ENCODE results near the gene CAMK1D.

Gene CAMK1D

DNA sequence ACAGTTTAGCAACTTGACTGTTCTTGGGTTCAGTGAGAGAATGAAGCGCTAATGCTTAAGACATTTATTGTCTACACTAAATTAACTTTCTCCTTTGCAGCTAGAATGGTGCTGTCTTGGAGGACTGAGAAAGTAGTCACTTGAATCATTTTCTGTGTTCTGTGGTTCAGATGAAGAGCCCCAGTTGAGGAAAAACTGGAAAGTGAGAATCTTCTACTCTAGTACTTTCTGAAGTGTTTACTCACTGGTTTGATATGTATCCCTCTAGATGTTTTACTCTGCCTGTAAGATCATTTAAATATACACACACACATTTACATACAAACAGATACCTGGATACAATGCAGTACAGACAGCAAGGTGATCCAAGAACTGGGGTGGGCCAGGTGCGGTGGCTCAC is 308.1 kb downstream of the CAMK1D start:
- no peak overlapping the region for H3K27ac ChIP-seq (ENCODE audit: low read depth, low read length)
- H3K4ac ChIP-seq (ENCODE audit: low read depth, low read length), result no peak overlapping the region
- H3K4me2 ChIP-seq (ENCODE audit: low read length), result no peak overlapping the region
- no peaks in the 10 kb centered on the region for H3K36me3 ChIP-seq (ENCODE audit: control insufficient read depth, insufficient read depth, low read length)
- no CpG with 5 or more reads among the region's 2 CpGs for WGBS (ENCODE audit: extremely low coverage, insufficient coverage, low lambda C conversion rate)
- no peak overlapping the region for H4K8ac ChIP-seq (ENCODE audit: low read depth, low read length)
- H3K4me3 ChIP-seq (ENCODE audit: low read length), result no peak overlapping the region
- DNase-seq, result no peak
- no peak overlapping the region for H2BK120ac ChIP-seq (ENCODE audit: low read depth, low read length)
- H3K27me3 ChIP-seq (ENCODE audit: insufficient read depth, low read length, poor library complexity), result no peaks in the 10 kb centered on the region
- no peak overlapping the region for H3K23ac ChIP-seq (ENCODE audit: low read length)
- H3K79me2 ChIP-seq (ENCODE audit: control insufficient read depth, insufficient read depth, low read length), result no peaks in the 10 kb centered on the region
- H3K9ac ChIP-seq (ENCODE audit: low read length), result no peak overlapping the region
- no peak overlapping the region for H4K5ac ChIP-seq (ENCODE audit: low read length)
- no peaks in the 10 kb centered on the region for H3K4me1 ChIP-seq (ENCODE audit: control insufficient read depth, low read depth, low read length)
- no peak overlapping the region for H2BK5ac ChIP-seq (ENCODE audit: low read length)
- no peak overlapping the region for H3K56ac ChIP-seq (ENCODE audit: low read length)
- no peaks in the 10 kb centered on the region for H3K79me1 ChIP-seq (ENCODE audit: low read length)
- no peak overlapping the region for H2AK5ac ChIP-seq (ENCODE audit: low read length)
- no peak overlapping the region for H3K18ac ChIP-seq (ENCODE audit: low read length)
- no peak overlapping the region for H2BK15ac ChIP-seq (replicated peaks; ENCODE audit: low read depth)

- no peak overlapping the region for H4K8ac ChIP-seq (ENCODE audit: low read depth, low read length)
- H3K4me1 ChIP-seq (ENCODE audit: control insufficient read depth, low read depth, low read length), result no peaks in the 10 kb centered on the region
- H3K4me3 ChIP-seq (ENCODE audit: low read length), result no peak overlapping the region
- no peak overlapping the region for H3K4me2 ChIP-seq (ENCODE audit: low read length)
- H3K56ac ChIP-seq (ENCODE audit: low read length), result no peak overlapping the region
- H3K23ac ChIP-seq (ENCODE audit: low read length), result no peak overlapping the region
- no peaks in the 10 kb centered on the region for H3K36me3 ChIP-seq (ENCODE audit: control insufficient read depth, insufficient read depth, low read length)
- no peak for DNase-seq
- no peaks in the 10 kb centered on the region for H3K79me2 ChIP-seq (ENCODE audit: control insufficient read depth, insufficient read depth, low read length)
- H2BK15ac ChIP-seq (replicated peaks; ENCODE audit: low read depth), result no peak overlapping the region
- no peak overlapping the region for H4K5ac ChIP-seq (ENCODE audit: low read length)
- H3K4ac ChIP-seq (ENCODE audit: low read depth, low read length), result no peak overlapping the region
- no peak overlapping the region for H2BK120ac ChIP-seq (ENCODE audit: low read depth, low read length)
- no CpG with 5 or more reads among the region's 6 CpGs for WGBS (ENCODE audit: extremely low coverage, insufficient coverage, low lambda C conversion rate)
- H3K27me3 ChIP-seq (ENCODE audit: insufficient read depth, low read length, poor library complexity), result no peaks in the 10 kb centered on the region
- no peak overlapping the region for H3K18ac ChIP-seq (ENCODE audit: low read length)
- H3K9ac ChIP-seq (ENCODE audit: low read length), result no peak overlapping the region
- no peak overlapping the region for H2AK5ac ChIP-seq (ENCODE audit: low read length)
- no peaks in the 10 kb centered on the region for H3K79me1 ChIP-seq (ENCODE audit: low read length)
- no peak overlapping the region for H3K27ac ChIP-seq (ENCODE audit: low read depth, low read length)
- H2BK5ac ChIP-seq (ENCODE audit: low read length), result no peak overlapping the region
Measured at GRCh38 chr10:12658526-12658925, 309.2 kb downstream of the CAMK1D start.

GRCh38 chr10:12659706-12660105 is 310.4 kb downstream of the CAMK1D start:
- no peak overlapping the region for H3K23ac ChIP-seq (ENCODE audit: low read length)
- no peaks in the 10 kb centered on the region for H3K36me3 ChIP-seq (ENCODE audit: control insufficient read depth, insufficient read depth, low read length)
- no peaks in the 10 kb centered on the region for H3K27me3 ChIP-seq (ENCODE audit: insufficient read depth, low read length, poor library complexity)
- no peaks in the 10 kb centered on the region for H3K4me1 ChIP-seq (ENCODE audit: control insufficient read depth, low read depth, low read length)
- no peak overlapping the region for H4K8ac ChIP-seq (ENCODE audit: low read depth, low read length)
- no peak overlapping the region for H3K4ac ChIP-seq (ENCODE audit: low read depth, low read length)
- no peak overlapping the region for H3K9ac ChIP-seq (ENCODE audit: low read length)
- no peak overlapping the region for H2AK5ac ChIP-seq (ENCODE audit: low read length)
- H3K18ac ChIP-seq (ENCODE audit: low read length), result no peak overlapping the region
- H3K56ac ChIP-seq (ENCODE audit: low read length), result no peak overlapping the region
- DNase-seq, result no peak
- no peaks in the 10 kb centered on the region for H3K79me2 ChIP-seq (ENCODE audit: control insufficient read depth, insufficient read depth, low read length)
- H4K5ac ChIP-seq (ENCODE audit: low read length), result no peak overlapping the region
- H3K4me2 ChIP-seq (ENCODE audit: low read length), result no peak overlapping the region
- H3K4me3 ChIP-seq (ENCODE audit: low read length), result no peak overlapping the region
- no peak overlapping the region for H2BK5ac ChIP-seq (ENCODE audit: low read length)
- no peak overlapping the region for H2BK15ac ChIP-seq (replicated peaks; ENCODE audit: low read depth)
- no peak overlapping the region for H3K27ac ChIP-seq (ENCODE audit: low read depth, low read length)
- no peak overlapping the region for H2BK120ac ChIP-seq (ENCODE audit: low read depth, low read length)
- no CpG with 5 or more reads among the region's 11 CpGs for WGBS (ENCODE audit: extremely low coverage, insufficient coverage, low lambda C conversion rate)
- H3K79me1 ChIP-seq (ENCODE audit: low read length), result no peaks in the 10 kb centered on the region

- no peak for DNase-seq
- H3K36me3 ChIP-seq (ENCODE audit: control insufficient read depth, insufficient read depth, low read length), result no peaks in the 10 kb centered on the region
- no peaks in the 10 kb centered on the region for H3K27me3 ChIP-seq (ENCODE audit: insufficient read depth, low read length, poor library complexity)
- WGBS (ENCODE audit: extremely low coverage, insufficient coverage, low lambda C conversion rate), result no CpG with 5 or more reads among the region's 3 CpGs
- H3K79me2 ChIP-seq (ENCODE audit: control insufficient read depth, insufficient read depth, low read length), result no peaks in the 10 kb centered on the region
- H3K18ac ChIP-seq (ENCODE audit: low read length), result no peak overlapping the region
- H3K4ac ChIP-seq (ENCODE audit: low read depth, low read length), result no peak overlapping the region
- H3K27ac ChIP-seq (ENCODE audit: low read depth, low read length), result no peak overlapping the region
- no peaks in the 10 kb centered on the region for H3K4me1 ChIP-seq (ENCODE audit: control insufficient read depth, low read depth, low read length)
- no peak overlapping the region for H3K4me3 ChIP-seq (ENCODE audit: low read length)
- H3K23ac ChIP-seq (ENCODE audit: low read length), result no peak overlapping the region
- no peak overlapping the region for H3K4me2 ChIP-seq (ENCODE audit: low read length)
- no peak overlapping the region for H3K9ac ChIP-seq (ENCODE audit: low read length)
- H2AK5ac ChIP-seq (ENCODE audit: low read length), result no peak overlapping the region
- no peak overlapping the region for H2BK15ac ChIP-seq (replicated peaks; ENCODE audit: low read depth)
- H3K79me1 ChIP-seq (ENCODE audit: low read length), result no peaks in the 10 kb centered on the region
- H4K5ac ChIP-seq (ENCODE audit: low read length), result no peak overlapping the region
- no peak overlapping the region for H2BK120ac ChIP-seq (ENCODE audit: low read depth, low read length)
- no peak overlapping the region for H4K8ac ChIP-seq (ENCODE audit: low read depth, low read length)
- no peak overlapping the region for H3K56ac ChIP-seq (ENCODE audit: low read length)
- no peak overlapping the region for H2BK5ac ChIP-seq (ENCODE audit: low read length)
Measured at GRCh38 chr10:12660812-12661211, 311.5 kb downstream of the CAMK1D start.

DNA sequence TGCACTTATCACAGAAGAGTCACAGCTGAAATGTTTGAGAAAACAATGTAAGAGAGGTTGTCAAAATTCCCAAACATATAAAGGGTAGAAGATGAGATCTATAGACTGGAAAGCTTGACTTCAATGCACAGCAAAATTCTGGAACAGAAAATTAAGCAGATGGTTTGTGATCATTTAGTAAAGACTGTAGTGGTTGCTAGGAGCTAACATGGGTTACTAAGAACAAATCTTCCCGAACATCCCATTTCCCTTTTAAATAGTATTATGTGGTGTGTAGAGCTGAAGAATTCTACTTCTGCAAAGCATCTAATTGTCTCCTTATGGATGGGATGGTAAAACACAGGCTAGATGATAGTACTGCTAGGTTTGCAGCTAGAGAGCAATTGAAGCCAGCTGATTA is 312.3 kb downstream of the CAMK1D start:
- WGBS (ENCODE audit: extremely low coverage, insufficient coverage, low lambda C conversion rate), result no CpG with 5 or more reads among the region's 1 CpG
- H3K36me3 ChIP-seq (ENCODE audit: control insufficient read depth, insufficient read depth, low read length), result no peaks in the 10 kb centered on the region
- H3K79me2 ChIP-seq (ENCODE audit: control insufficient read depth, insufficient read depth, low read length), result no peaks in the 10 kb centered on the region
- H2AK5ac ChIP-seq (ENCODE audit: low read length), result no peak overlapping the region
- H3K9ac ChIP-seq (ENCODE audit: low read length), result no peak overlapping the region
- no peak overlapping the region for H4K5ac ChIP-seq (ENCODE audit: low read length)
- no peak overlapping the region for H2BK5ac ChIP-seq (ENCODE audit: low read length)
- no peak overlapping the region for H3K23ac ChIP-seq (ENCODE audit: low read length)
- no peaks in the 10 kb centered on the region for H3K4me1 ChIP-seq (ENCODE audit: control insufficient read depth, low read depth, low read length)
- no peak for DNase-seq
- H3K56ac ChIP-seq (ENCODE audit: low read length), result no peak overlapping the region
- H3K4ac ChIP-seq (ENCODE audit: low read depth, low read length), result no peak overlapping the region
- H3K18ac ChIP-seq (ENCODE audit: low read length), result no peak overlapping the region
- no peak overlapping the region for H2BK15ac ChIP-seq (replicated peaks; ENCODE audit: low read depth)
- no peak overlapping the region for H3K4me3 ChIP-seq (ENCODE audit: low read length)
- H3K27me3 ChIP-seq (ENCODE audit: insufficient read depth, low read length, poor library complexity), result no peaks in the 10 kb centered on the region
- no peak overlapping the region for H4K8ac ChIP-seq (ENCODE audit: low read depth, low read length)
- no peak overlapping the region for H3K27ac ChIP-seq (ENCODE audit: low read depth, low read length)
- H3K79me1 ChIP-seq (ENCODE audit: low read length), result no peaks in the 10 kb centered on the region
- H3K4me2 ChIP-seq (ENCODE audit: low read length), result no peak overlapping the region
- H2BK120ac ChIP-seq (ENCODE audit: low read depth, low read length), result no peak overlapping the region

DNA sequence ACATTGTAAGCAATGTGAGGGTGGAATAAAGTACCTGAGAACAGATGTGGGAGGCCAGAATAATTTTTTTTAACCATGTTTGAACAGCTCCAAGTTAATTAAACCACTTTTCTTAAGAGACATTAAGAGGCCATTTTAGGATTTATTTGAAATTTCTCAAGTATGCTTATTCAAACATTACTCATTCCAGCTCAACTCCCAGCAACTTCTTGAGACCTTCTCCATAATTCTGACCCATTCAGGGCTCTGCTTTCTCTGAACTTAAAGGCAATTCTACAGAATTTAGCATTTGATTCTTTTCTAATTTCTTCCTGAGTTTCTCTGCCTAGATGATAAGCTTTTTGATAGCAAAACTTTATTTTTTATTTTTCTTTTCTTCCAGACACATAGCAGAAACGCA is 314.5 kb downstream of the CAMK1D start:
- Histone ChIP-seq H3K23ac (ENCODE audit: low read length) (no peak overlapping the region), H3K36me3 (ENCODE audit: control insufficient read depth, insufficient read depth, low read length) (no peaks in the 10 kb centered on the region), H4K5ac (ENCODE audit: low read length) (no peak overlapping the region), H3K56ac (ENCODE audit: low read length) (no peak overlapping the region), H2BK5ac (ENCODE audit: low read length) (no peak overlapping the region), H2BK120ac (ENCODE audit: low read depth, low read length) (no peak overlapping the region), H3K27ac (ENCODE audit: low read depth, low read length) (no peak overlapping the region), H3K79me2 (ENCODE audit: control insufficient read depth, insufficient read depth, low read length) (no peaks in the 10 kb centered on the region), H3K4me1 (ENCODE audit: control insufficient read depth, low read depth, low read length) (no peaks in the 10 kb centered on the region), H3K27me3 (ENCODE audit: insufficient read depth, low read length, poor library complexity) (no peaks in the 10 kb centered on the region), H4K8ac (ENCODE audit: low read depth, low read length) (no peak overlapping the region), H3K18ac (ENCODE audit: low read length) (no peak overlapping the region), H3K4me3 (ENCODE audit: low read length) (no peak overlapping the region), H3K4me2 (ENCODE audit: low read length) (no peak overlapping the region), H3K9ac (ENCODE audit: low read length) (no peak overlapping the region), H2AK5ac (ENCODE audit: low read length) (no peak overlapping the region), H3K4ac (ENCODE audit: low read depth, low read length) (no peak overlapping the region), H3K79me1 (ENCODE audit: low read length) (no peaks in the 10 kb centered on the region), H2BK15ac (replicated peaks; ENCODE audit: low read depth) (no peak overlapping the region)
- DNase-seq, result no peak
- no CpG with 5 or more reads among the region's 1 CpG for WGBS (ENCODE audit: extremely low coverage, insufficient coverage, low lambda C conversion rate)
